ENCODE results near the gene SLC6A8. TPM values are rescaled to one million over a fixed set of nuclear protein-coding genes. Genes with fewer than 3 reads are reported as not detected.
"Not testable (repeated sequence)": the region's sequence is repeated elsewhere in the genome, so short reads cannot be mapped to it uniquely, and the experiment has no call there.

SLC6A8 gene
- total and polyA plus RNA-seq, 5 donors from 2014 or later = 0.08 to 3.4 (median 0.28) TPM

DNA sequence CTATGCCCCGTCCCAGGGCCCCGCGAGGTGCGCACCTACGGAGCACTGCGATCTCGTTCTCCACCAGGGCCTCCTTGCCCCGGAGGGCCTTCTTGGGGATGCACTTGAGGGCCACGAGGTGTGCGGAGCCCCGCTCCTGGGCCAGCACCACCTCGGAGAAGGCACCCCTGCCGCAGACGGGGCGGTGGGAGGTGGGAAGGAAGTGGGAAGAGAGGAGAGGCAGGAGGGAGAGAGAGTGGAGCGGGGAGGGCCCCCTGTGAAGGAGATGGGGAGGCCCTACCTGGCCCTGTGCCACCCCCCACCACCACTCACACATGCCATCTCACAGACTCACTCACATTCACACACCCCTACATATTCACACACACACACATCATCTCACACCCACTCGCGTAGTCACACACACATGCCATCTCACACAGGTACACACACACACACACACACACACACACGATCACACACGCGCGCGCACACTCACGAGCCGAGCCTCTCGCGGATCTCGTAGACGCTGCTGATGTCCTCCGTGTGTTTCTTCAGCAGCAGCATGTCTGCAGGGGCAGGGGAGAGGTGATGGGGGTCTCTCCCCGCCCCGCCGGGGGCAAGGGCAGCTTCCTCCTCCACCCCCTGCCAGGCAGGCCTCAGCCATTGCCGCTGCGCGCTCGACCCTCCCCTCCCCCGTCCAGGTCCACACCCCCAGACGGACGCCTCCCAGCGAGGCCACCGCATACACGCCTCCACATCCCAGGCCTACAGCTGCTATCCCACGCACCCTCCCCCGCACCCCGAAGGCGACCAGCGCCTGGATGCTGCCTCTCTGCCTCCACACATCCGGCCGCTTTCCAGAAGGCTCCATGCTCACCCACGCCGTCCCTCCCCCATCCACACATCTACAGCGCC, 14.9 kb upstream of the SLC6A8 start:
- no peak overlapping the region for H3K4me3 ChIP-seq (ENCODE audit: low read depth, low read length)
- H3K4me3 Mint-ChIP-seq = peak overlapping the region in 1 of 4 donors; percentile 71
- ATAC-seq (ENCODE audit: low read depth in 2 of 2) = no peak

DNA sequence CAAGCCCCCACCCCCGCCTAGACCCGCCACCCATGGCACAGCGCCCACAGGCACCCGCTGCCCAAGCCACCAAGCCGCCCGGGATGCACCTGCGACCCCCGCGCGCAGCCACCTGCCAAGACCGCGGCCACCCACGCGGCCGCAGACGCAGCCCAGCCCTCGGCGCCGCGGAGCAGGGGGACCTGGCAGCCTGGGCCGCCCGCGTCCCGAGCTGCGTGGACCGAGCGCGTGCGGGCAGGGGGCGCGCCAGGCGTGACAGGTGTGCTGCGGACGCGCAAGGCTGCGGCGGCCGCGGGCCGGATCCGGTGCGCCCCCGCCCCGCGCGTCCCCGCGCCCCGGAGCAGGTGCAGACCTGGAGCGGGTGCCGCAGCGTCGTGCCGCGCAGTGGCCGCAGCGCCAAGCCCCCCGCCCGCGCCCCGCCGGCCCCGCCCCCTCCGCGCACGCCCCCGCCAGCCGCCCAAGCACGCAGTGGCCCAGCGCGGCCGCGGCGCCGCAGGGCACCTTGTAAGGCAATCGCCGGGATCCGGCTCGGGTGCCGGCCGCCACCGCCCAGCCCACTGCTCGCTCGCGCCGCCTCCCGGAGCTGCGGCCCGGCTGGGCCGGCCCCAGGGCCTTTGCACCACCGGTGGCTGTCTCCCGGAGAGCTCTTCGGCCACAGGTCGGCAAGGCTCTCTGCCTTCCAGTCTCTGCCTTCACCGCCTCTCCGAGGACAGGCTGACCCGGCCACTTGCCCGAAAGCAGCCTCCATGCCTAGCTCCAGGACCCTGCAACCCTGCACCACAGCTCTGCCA, 14.1 kb upstream of the SLC6A8 start, which contains the start of gene PNCK:
Gene PNCK, minus strand, starts transcription at position 386 of the 791 bp plus-strand sequence. CDS start 737 bp downstream, outside the sequence.
- no peak within 1 kb of the TSS for H3K27ac ChIP-seq (ENCODE audit: insufficient read depth, low read length, poor library complexity, severe bottlenecking)
- DNase-seq (no peak), ATAC-seq (ENCODE audit: low read depth in 2 of 2) (no peak)
- H3K4me3 ChIP-seq (ENCODE audit: low read depth, low read length) = no peak within 1 kb of the TSS
- no peaks in the 10 kb centered on the region for H3K9me3 ChIP-seq (ENCODE audit: control insufficient read depth in 2 of 2, low read length in 2 of 2)
- H3K9me3 Mint-ChIP-seq = peaks cover 0 to 1% (median 0%) of the 10 kb centered on the region in 7 donors
- H3K36me3 Mint-ChIP-seq = no peaks in the 10 kb centered on the region
- H3K27me3 ChIP-seq (ENCODE audit: control insufficient read depth, insufficient read depth, low read length) = no peaks in the 10 kb centered on the region
- peaks cover 0 to 3% (median 0%) of the 10 kb centered on the region in 4 donors for H3K4me1 Mint-ChIP-seq
- H3K4me1 ChIP-seq (ENCODE audit: control insufficient read depth, insufficient read depth, low read length, poor library complexity, severe bottlenecking) = no peaks in the 10 kb centered on the region
- no peaks in the 10 kb centered on the region for H3K36me3 ChIP-seq (ENCODE audit: control insufficient read depth, insufficient read depth, low read length)
- H3K27me3 Mint-ChIP-seq = peaks cover 16% of the 10 kb centered on the region
- peak within 1 kb of the TSS in 1 of 3 donors; percentile 56 for H3K27ac Mint-ChIP-seq
- H3K4me3 Mint-ChIP-seq = peak within 1 kb of the TSS in 1 of 4 donors; percentile 71

More for the DNA sequence above, 14.9 kb upstream of the SLC6A8 start:
- H3K4me1 Mint-ChIP-seq = peaks cover 0 to 7% (median 4%) of the 10 kb centered on the region in 4 donors
- H3K27ac ChIP-seq (ENCODE audit: insufficient read depth, low read length, poor library complexity, severe bottlenecking) = no peak overlapping the region
- peaks cover 20% of the 10 kb centered on the region for H3K27me3 Mint-ChIP-seq
- H3K9me3 ChIP-seq (ENCODE audit: control insufficient read depth in 2 of 2, low read length in 2 of 2) = no peaks in the 10 kb centered on the region
- peak overlapping the region in 1 of 3 donors; percentile 56 for H3K27ac Mint-ChIP-seq
- no peak for DNase-seq
- no peaks in the 10 kb centered on the region for H3K4me1 ChIP-seq (ENCODE audit: control insufficient read depth, insufficient read depth, low read length, poor library complexity, severe bottlenecking)
- no peaks in the 10 kb centered on the region for H3K36me3 Mint-ChIP-seq
- H3K27me3 ChIP-seq (ENCODE audit: control insufficient read depth, insufficient read depth, low read length) = no peaks in the 10 kb centered on the region
- no peaks in the 10 kb centered on the region for H3K36me3 ChIP-seq (ENCODE audit: control insufficient read depth, insufficient read depth, low read length)
- peaks cover 0 to 1% (median 0%) of the 10 kb centered on the region in 7 donors for H3K9me3 Mint-ChIP-seq

DNA sequence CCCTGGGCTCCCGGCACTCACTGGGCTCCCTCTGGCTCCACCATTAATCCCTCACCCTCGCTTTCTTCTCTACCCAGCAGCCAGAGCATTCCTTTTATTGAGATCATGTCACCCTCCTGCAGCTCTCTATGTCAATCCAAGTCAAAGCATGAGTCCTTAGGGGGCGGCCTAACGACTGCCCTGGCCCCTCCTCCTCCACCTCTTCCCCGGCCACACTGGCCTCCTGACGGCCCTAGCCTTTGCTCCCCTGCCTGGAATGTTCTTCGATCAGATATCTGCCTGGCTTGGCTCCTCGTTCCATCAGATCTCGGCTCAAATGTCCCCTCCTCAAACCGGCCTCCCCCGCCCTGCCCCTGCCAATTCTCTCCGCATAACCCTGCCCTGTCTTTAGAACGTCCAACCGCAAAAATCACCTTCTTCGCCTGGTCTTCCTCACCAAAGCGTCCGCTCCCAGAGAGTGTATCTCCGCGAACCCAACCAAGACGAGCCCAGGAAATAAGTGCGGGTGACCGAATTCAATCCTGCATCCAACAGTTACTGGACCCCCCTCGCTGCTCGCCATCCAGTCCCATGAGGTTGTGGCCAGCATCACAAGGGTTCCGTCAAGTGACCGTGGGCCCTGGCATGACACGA, 13.4 kb upstream of the SLC6A8 start:
- ATAC-seq (ENCODE audit: low read depth in 2 of 2) (no peak), DNase-seq (no peak)
- Histone ChIP-seq H3K27ac (ENCODE audit: insufficient read depth, low read length, poor library complexity, severe bottlenecking) (no peak overlapping the region), H3K4me1 (ENCODE audit: control insufficient read depth, insufficient read depth, low read length, poor library complexity, severe bottlenecking) (no peaks in the 10 kb centered on the region), H3K9me3 (ENCODE audit: control insufficient read depth in 2 of 2, low read length in 2 of 2) (no peaks in the 10 kb centered on the region), H3K4me3 (ENCODE audit: low read depth, low read length) (no peak overlapping the region), H3K36me3 (ENCODE audit: control insufficient read depth, insufficient read depth, low read length) (no peaks in the 10 kb centered on the region), H3K27me3 (ENCODE audit: control insufficient read depth, insufficient read depth, low read length) (no peaks in the 10 kb centered on the region)
- Mint-ChIP-seq H3K27me3 (peaks cover 16% of the 10 kb centered on the region), H3K4me3 (peak overlapping the region in 1 of 4 donors; percentile 24), H3K36me3 (no peaks in the 10 kb centered on the region), H3K27ac (no peak overlapping the region), H3K4me1 (peaks cover 0 to 3% (median 0%) of the 10 kb centered on the region in 4 donors), H3K9me3 (peaks cover 0 to 1% (median 0%) of the 10 kb centered on the region in 7 donors)

DNA sequence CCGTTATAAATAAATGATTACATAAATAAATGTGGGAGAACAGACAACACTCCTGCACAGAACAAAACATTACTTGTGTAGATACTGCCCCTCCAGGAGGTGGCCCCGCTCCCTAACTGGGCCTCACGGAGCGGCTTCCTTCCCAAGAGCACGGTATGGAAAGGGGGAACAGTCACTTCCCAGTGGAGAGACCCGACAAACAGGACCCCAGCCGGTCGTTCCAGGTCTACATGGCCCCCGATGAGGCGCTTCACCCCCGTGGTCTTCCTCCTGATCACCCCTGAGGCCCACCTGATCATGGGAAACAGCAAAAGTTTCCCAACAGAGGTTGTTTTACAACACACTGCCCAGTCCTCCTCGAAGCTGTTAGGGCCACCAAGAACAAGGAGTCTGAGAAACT, 6.6 kb upstream of the SLC6A8 start:
- peaks cover 5% of the 10 kb centered on the region for H3K27me3 Mint-ChIP-seq
- H3K27ac Mint-ChIP-seq = no peak overlapping the region
- no peak overlapping the region for H3K4me3 Mint-ChIP-seq
- no peaks in the 10 kb centered on the region for H3K4me1 Mint-ChIP-seq
- no peaks in the 10 kb centered on the region for H3K36me3 Mint-ChIP-seq
- no peaks in the 10 kb centered on the region for H3K36me3 ChIP-seq (ENCODE audit: control insufficient read depth, insufficient read depth, low read length)
- H3K4me3 ChIP-seq (ENCODE audit: low read depth, low read length) = no peak overlapping the region
- no peaks in the 10 kb centered on the region for H3K9me3 ChIP-seq (ENCODE audit: control insufficient read depth in 2 of 2, low read length in 2 of 2)
- no peak for DNase-seq
- no peaks in the 10 kb centered on the region for H3K4me1 ChIP-seq (ENCODE audit: control insufficient read depth, insufficient read depth, low read length, poor library complexity, severe bottlenecking)
- no peak for ATAC-seq (ENCODE audit: low read depth in 2 of 2)
- no peak overlapping the region for H3K27ac ChIP-seq (ENCODE audit: insufficient read depth, low read length, poor library complexity, severe bottlenecking)
- H3K27me3 ChIP-seq (ENCODE audit: control insufficient read depth, insufficient read depth, low read length) = no peaks in the 10 kb centered on the region
- peaks cover 0 to 3% (median 0%) of the 10 kb centered on the region in 7 donors for H3K9me3 Mint-ChIP-seq

DNA sequence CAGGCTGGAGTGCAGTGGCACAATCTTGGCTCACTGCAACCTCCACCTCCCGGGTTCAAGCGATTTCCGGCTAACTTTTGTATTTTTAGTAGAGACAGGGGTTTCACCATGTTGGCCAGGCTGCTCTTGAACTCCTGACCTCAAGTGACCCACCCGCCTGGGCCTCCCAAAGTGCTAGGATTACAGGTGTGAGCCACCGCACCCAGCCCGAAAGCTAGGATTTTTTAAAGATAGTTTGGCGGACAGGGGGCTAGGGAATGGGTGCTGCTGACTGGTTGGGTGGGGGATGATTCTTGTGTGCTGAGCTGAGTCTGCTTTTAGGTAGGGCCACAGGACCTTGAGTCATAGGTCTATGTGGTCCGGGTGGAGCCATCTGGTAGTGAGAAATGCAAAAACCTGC, 4.2 kb upstream of the SLC6A8 start:
- H3K27ac Mint-ChIP-seq; H3K4me3 Mint-ChIP-seq; H3K27me3 Mint-ChIP-seq; H3K4me3 ChIP-seq (ENCODE audit: low read depth, low read length); ATAC-seq (ENCODE audit: low read depth in 2 of 2); DNase-seq; H3K4me1 ChIP-seq (ENCODE audit: control insufficient read depth, insufficient read depth, low read length, poor library complexity, severe bottlenecking); H3K36me3 ChIP-seq (ENCODE audit: control insufficient read depth, insufficient read depth, low read length); H3K9me3 ChIP-seq (ENCODE audit: control insufficient read depth in 2 of 2, low read length in 2 of 2); H3K27me3 ChIP-seq (ENCODE audit: control insufficient read depth, insufficient read depth, low read length); H3K9me3 Mint-ChIP-seq; H3K4me1 Mint-ChIP-seq; H3K36me3 Mint-ChIP-seq; H3K27ac ChIP-seq (ENCODE audit: insufficient read depth, low read length, poor library complexity, severe bottlenecking): not testable (repeated sequence)

DNA sequence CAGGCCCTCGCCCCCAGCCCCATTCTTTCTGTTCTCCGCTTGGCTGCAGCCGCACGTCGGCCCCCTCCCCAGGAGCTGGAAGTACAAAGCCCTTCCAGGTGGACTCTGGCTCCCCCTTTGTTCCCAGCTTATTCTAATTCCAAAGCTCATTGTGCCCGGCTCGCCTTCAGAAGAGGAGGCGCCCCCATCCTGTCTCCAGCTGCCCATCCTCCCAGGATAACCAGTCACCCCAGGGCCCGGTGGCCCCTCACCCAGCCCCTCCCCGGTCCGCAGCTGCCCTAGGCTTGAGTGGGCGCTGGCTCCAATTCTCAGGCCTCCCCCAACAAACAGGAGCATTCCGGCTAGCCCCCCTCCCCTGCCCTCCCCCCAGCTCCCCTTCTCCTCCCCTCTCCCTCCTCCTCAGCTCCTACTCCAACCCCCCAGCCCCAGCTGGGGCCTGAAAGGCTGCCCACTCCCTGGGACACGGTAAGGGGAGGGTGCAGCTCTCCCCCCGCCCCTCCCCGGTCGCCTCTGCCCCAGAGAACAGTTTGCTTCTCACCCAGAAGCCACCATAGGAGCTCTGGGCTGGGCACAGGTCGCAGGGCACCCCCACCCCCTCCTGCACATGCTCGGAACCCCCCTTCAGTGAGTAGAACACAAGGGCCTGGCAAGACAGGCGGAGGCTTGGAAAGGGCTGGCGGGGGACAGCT, 3.1 kb upstream of the SLC6A8 start:
- H3K4me3 ChIP-seq (ENCODE audit: low read depth, low read length) = no peak overlapping the region
- no peaks in the 10 kb centered on the region for H3K36me3 ChIP-seq (ENCODE audit: control insufficient read depth, insufficient read depth, low read length)
- no peak overlapping the region for H3K4me3 Mint-ChIP-seq
- H3K9me3 ChIP-seq (ENCODE audit: control insufficient read depth in 2 of 2, low read length in 2 of 2) = no peaks in the 10 kb centered on the region
- peaks cover 0 to 2% (median 0%) of the 10 kb centered on the region in 4 donors for H3K4me1 Mint-ChIP-seq
- no peak overlapping the region for H3K27ac ChIP-seq (ENCODE audit: insufficient read depth, low read length, poor library complexity, severe bottlenecking)
- peaks cover 0 to 3% (median 0%) of the 10 kb centered on the region in 7 donors for H3K9me3 Mint-ChIP-seq
- no peaks in the 10 kb centered on the region for H3K36me3 Mint-ChIP-seq
- H3K27ac Mint-ChIP-seq = no peak overlapping the region
- H3K27me3 ChIP-seq (ENCODE audit: control insufficient read depth, insufficient read depth, low read length) = no peaks in the 10 kb centered on the region
- peaks cover 4% of the 10 kb centered on the region for H3K4me1 ChIP-seq (ENCODE audit: control insufficient read depth, insufficient read depth, low read length, poor library complexity, severe bottlenecking)
- DNase-seq = no peak
- H3K27me3 Mint-ChIP-seq = peaks cover 10% of the 10 kb centered on the region
- no peak for ATAC-seq (ENCODE audit: low read depth in 2 of 2)

DNA sequence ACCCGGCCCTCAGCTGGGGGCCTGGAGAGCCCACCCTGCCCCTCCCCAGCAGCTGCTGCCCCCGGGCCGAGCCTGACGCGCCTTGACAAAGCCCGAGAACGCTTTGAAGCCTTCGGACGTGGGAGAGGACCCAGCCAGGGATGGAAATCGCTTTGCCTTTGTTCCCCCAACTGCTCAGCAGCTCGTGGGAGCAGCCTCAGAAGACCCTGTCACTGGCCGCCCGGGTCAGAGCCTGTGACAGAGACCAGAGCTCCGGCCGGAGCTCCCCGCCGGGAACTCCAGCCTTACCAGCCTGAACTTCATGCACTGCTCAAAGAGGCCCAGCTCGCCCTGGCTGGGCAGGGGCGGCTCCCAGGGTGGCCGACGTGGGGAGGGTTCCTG, 2.6 kb upstream of the SLC6A8 start:
- Mint-ChIP-seq H3K27ac (no peak overlapping the region), H3K4me3 (no peak overlapping the region), H3K27me3 (peaks cover 11% of the 10 kb centered on the region), H3K9me3 (peaks cover 0 to 3% (median 0%) of the 10 kb centered on the region in 7 donors), H3K36me3 (no peaks in the 10 kb centered on the region), H3K4me1 (peaks cover 0 to 2% (median 0%) of the 10 kb centered on the region in 4 donors)
- no peak overlapping the region for H3K27ac ChIP-seq (ENCODE audit: insufficient read depth, low read length, poor library complexity, severe bottlenecking)
- H3K9me3 ChIP-seq (ENCODE audit: control insufficient read depth in 2 of 2, low read length in 2 of 2) = no peaks in the 10 kb centered on the region
- no peak for DNase-seq
- peaks cover 4% of the 10 kb centered on the region for H3K4me1 ChIP-seq (ENCODE audit: control insufficient read depth, insufficient read depth, low read length, poor library complexity, severe bottlenecking)
- H3K36me3 ChIP-seq (ENCODE audit: control insufficient read depth, insufficient read depth, low read length) = no peaks in the 10 kb centered on the region
- H3K4me3 ChIP-seq (ENCODE audit: low read depth, low read length) = no peak overlapping the region
- no peak for ATAC-seq (ENCODE audit: low read depth in 2 of 2)
- no peaks in the 10 kb centered on the region for H3K27me3 ChIP-seq (ENCODE audit: control insufficient read depth, insufficient read depth, low read length)
